Measurements from ENCODE around the gene GABBR2. TPM values are rescaled to one million over a fixed set of nuclear protein-coding genes. Genes with fewer than 3 reads are reported as not detected.

The GABBR2 gene
- total RNA-seq, 1 donor from 2014 or later: not detected

DNA sequence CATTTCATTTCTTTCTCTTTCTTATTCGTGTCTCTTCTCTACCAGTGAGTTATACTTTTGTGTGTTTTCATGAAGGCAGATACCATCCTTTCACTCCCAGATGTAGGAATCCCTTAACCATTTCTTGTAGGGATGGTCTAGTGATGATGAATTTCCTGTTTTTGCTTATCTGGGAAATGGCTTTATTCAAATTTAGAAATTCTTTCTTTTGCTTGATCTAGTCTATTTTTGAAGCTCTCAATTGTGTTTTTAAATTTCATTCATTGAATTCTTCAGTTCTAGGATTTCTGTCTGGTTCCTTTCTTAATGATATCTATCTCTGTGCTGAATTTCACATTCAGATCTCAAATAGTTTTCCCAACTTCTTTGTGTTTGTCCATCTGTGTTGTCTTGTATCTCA, 357.4 kb downstream of the GABBR2 start:
- Mint-ChIP-seq H3K36me3 (ENCODE audit: unreplicated experiment) (no peaks in the 10 kb centered on the region), H3K27me3 (ENCODE audit: unreplicated experiment) (peaks cover 50% of the 10 kb centered on the region), H3K4me3 (ENCODE audit: unreplicated experiment) (no peak overlapping the region), H3K27ac (ENCODE audit: unreplicated experiment) (no peak overlapping the region), H3K4me1 (ENCODE audit: unreplicated experiment) (no peaks in the 10 kb centered on the region), H3K9me3 (ENCODE audit: unreplicated experiment) (peaks cover 10% of the 10 kb centered on the region)
- no peak for TF ChIP-seq CTCF (IDR thresholded peaks at IDR 0.05)
- no peak for DNase-seq (ENCODE audit: extremely low spot score, unreplicated experiment)

DNA sequence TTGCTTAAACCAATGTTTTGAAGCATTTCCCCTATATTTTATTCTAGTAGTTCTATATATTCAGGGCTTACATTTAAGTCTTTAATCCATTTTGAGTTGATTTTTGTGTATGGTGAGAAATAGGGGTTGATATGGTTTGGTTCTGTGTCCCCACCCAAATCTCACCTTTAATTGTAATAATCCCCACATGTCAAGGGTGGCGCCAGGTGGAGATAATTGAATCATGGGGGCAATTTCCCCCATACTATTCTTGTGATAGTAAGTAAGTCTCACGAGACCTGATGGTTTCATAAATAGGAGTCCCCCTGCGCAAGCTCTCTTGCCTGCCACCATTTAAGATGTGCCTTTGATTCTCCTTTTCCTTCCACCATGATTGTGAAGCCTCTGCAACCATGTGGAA, 361.1 kb downstream of the GABBR2 start:
- TF ChIP-seq CTCF (IDR thresholded peaks at IDR 0.05): no peak
- H3K36me3 Mint-ChIP-seq (ENCODE audit: unreplicated experiment): no peaks in the 10 kb centered on the region
- DNase-seq (ENCODE audit: extremely low spot score, unreplicated experiment): no peak
- H3K9me3 Mint-ChIP-seq (ENCODE audit: unreplicated experiment): peaks cover 10% of the 10 kb centered on the region
- H3K27ac Mint-ChIP-seq (ENCODE audit: unreplicated experiment): no peak overlapping the region
- H3K4me1 Mint-ChIP-seq (ENCODE audit: unreplicated experiment): no peaks in the 10 kb centered on the region
- peaks cover 62% of the 10 kb centered on the region for H3K27me3 Mint-ChIP-seq (ENCODE audit: unreplicated experiment)
- H3K4me3 Mint-ChIP-seq (ENCODE audit: unreplicated experiment): no peak overlapping the region

DNA sequence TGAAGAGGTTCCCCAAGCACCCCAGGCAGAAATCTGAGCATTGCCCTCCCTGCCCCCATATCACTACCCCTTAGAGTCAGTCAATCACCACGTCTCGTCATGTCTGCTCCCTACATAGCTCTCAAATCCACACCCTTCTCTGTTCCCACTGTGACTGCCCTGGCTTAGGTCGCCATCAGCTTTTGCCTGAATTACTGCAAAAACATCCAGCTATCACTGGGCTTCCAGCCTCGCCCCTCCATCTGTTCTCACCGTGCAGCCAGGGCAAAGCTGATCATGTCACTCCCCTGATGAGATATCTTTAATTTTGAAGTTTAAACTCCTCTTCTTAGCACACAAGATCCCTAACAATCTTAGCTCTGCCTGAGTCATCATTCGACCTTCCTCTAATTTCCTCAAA, 363.7 kb downstream of the GABBR2 start:
- H3K4me3 Mint-ChIP-seq (ENCODE audit: unreplicated experiment): no peak overlapping the region
- peaks cover 47% of the 10 kb centered on the region for H3K27me3 Mint-ChIP-seq (ENCODE audit: unreplicated experiment)
- no peaks in the 10 kb centered on the region for H3K9me3 Mint-ChIP-seq (ENCODE audit: unreplicated experiment)
- TF ChIP-seq CTCF (IDR thresholded peaks at IDR 0.05): no peak
- no peak for DNase-seq (ENCODE audit: extremely low spot score, unreplicated experiment)
- H3K27ac Mint-ChIP-seq (ENCODE audit: unreplicated experiment): no peak overlapping the region
- no peaks in the 10 kb centered on the region for H3K36me3 Mint-ChIP-seq (ENCODE audit: unreplicated experiment)
- no peaks in the 10 kb centered on the region for H3K4me1 Mint-ChIP-seq (ENCODE audit: unreplicated experiment)

DNA sequence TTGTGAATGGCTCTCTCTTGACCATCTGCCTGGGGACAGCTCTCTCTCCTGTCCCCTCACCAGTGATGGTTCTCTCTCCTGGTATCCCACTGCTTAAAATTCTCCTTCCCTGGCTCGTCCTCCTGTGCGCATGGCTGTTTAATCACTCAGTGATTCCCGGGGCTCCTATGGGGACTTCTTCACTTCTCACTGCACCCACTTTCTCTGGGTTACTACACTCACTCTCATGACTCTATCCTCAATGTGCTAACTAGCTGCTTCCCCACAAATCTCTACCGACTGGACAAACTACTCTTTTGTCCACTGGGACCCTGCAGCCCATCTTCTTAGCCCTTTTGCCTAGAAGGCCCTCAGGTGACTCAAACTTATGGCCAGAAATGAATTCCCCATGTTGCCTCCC, 364.2 kb downstream of the GABBR2 start:
- no peaks in the 10 kb centered on the region for H3K4me1 Mint-ChIP-seq (ENCODE audit: unreplicated experiment)

DNA sequence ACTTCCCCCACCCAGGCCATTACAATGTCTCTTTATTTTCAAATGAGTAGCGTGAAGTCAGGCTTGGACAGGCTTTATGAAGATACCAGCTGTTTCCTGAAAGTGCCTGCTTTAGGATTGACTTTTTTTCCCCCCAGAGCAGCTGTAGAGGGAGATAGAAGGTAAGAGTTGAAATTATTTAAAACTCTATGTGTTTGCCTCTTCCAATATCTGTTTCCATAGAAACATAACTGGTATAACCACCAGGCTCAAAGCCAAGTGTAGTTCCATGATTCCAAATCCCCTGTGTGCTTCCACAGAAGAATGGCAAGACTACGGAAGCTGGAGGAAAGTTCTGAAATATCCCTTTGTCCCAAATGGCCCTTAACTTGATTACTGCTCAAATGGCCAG, 365.9 kb downstream of the GABBR2 start:
- Mint-ChIP-seq H3K27ac (ENCODE audit: unreplicated experiment) (no peak overlapping the region), H3K9me3 (ENCODE audit: unreplicated experiment) (no peaks in the 10 kb centered on the region), H3K4me1 (ENCODE audit: unreplicated experiment) (no peaks in the 10 kb centered on the region), H3K27me3 (ENCODE audit: unreplicated experiment) (peaks cover 32% of the 10 kb centered on the region), H3K36me3 (ENCODE audit: unreplicated experiment) (no peaks in the 10 kb centered on the region), H3K4me3 (ENCODE audit: unreplicated experiment) (no peak overlapping the region)
- no peak for DNase-seq (ENCODE audit: extremely low spot score, unreplicated experiment)
- TF ChIP-seq CTCF (IDR thresholded peaks at IDR 0.05): no peak

More for the DNA sequence above, 364.2 kb downstream of the GABBR2 start:
- TF ChIP-seq CTCF (IDR thresholded peaks at IDR 0.05): no peak
- H3K4me3 Mint-ChIP-seq (ENCODE audit: unreplicated experiment): no peak overlapping the region
- H3K36me3 Mint-ChIP-seq (ENCODE audit: unreplicated experiment): no peaks in the 10 kb centered on the region
- no peak for DNase-seq (ENCODE audit: extremely low spot score, unreplicated experiment)
- no peaks in the 10 kb centered on the region for H3K9me3 Mint-ChIP-seq (ENCODE audit: unreplicated experiment)
- H3K27ac Mint-ChIP-seq (ENCODE audit: unreplicated experiment): no peak overlapping the region
- peaks cover 42% of the 10 kb centered on the region for H3K27me3 Mint-ChIP-seq (ENCODE audit: unreplicated experiment)
